Ishikawa (cell line): ENCODE measurements around the gene SEC16A.

Source experiments
- CEBPB ChIP-seq: IDR thresholded peaks from 2 replicates; pipeline ENCODE4 v1.6.1; 2012
- CREB1 ChIP-seq: IDR thresholded peaks from 2 replicates; pipeline ENCODE4 v1.6.1; 2012; ENCODE audit warnings: low read depth
- EGR1 ChIP-seq: IDR thresholded peaks from 2 replicates; pipeline ENCODE4 v1.6.1; 2012
- EP300 ChIP-seq: IDR thresholded peaks from 2 replicates; pipeline ENCODE4 v1.6.1; 2012; ENCODE audit warnings: borderline replicate concordance
- NFIC ChIP-seq: IDR thresholded peaks from 2 replicates; pipeline ENCODE4 v1.6.1; 2012
- TAF1 ChIP-seq: IDR thresholded peaks from 2 replicates; pipeline ENCODE4 v1.6.1; 2012; ENCODE audit warnings: low read depth, mild to moderate bottlenecking
- TCF12 ChIP-seq: IDR thresholded peaks from 2 replicates; pipeline ENCODE4 v1.6.1; 2012; ENCODE audit warnings: low read depth
- TEAD4 ChIP-seq: IDR thresholded peaks from 2 replicates; pipeline ENCODE4 v1.6.1; 2012
- USF1 ChIP-seq: IDR thresholded peaks from 2 replicates; pipeline ENCODE4 v1.6.1; 2012
- YY1 ChIP-seq: IDR thresholded peaks from 2 replicates; pipeline ENCODE4 v1.6.1; 2012; ENCODE audit warnings: low read depth
- ZBTB7A ChIP-seq: IDR thresholded peaks from 2 replicates; pipeline ENCODE4 v1.6.1; 2012; ENCODE audit warnings: low read depth
- TF ChIP-seq, protein P1 (sequence below): IDR thresholded peaks from 2 replicates; pipeline ENCODE4 v1.6.1; 2012; ENCODE audit warnings: low read depth, mild to moderate bottlenecking

- TF ChIP-seq EGR1 (no peak), EP300 (no peak), ZBTB7A (no peak), TAF1 (no peak), USF1 (no peak), TEAD4 (no peak), YY1 (no peak), CREB1 (no peak), NFIC (no peak), TCF12 (no peak), CEBPB (no peak)
- TF ChIP-seq, protein P1, sequence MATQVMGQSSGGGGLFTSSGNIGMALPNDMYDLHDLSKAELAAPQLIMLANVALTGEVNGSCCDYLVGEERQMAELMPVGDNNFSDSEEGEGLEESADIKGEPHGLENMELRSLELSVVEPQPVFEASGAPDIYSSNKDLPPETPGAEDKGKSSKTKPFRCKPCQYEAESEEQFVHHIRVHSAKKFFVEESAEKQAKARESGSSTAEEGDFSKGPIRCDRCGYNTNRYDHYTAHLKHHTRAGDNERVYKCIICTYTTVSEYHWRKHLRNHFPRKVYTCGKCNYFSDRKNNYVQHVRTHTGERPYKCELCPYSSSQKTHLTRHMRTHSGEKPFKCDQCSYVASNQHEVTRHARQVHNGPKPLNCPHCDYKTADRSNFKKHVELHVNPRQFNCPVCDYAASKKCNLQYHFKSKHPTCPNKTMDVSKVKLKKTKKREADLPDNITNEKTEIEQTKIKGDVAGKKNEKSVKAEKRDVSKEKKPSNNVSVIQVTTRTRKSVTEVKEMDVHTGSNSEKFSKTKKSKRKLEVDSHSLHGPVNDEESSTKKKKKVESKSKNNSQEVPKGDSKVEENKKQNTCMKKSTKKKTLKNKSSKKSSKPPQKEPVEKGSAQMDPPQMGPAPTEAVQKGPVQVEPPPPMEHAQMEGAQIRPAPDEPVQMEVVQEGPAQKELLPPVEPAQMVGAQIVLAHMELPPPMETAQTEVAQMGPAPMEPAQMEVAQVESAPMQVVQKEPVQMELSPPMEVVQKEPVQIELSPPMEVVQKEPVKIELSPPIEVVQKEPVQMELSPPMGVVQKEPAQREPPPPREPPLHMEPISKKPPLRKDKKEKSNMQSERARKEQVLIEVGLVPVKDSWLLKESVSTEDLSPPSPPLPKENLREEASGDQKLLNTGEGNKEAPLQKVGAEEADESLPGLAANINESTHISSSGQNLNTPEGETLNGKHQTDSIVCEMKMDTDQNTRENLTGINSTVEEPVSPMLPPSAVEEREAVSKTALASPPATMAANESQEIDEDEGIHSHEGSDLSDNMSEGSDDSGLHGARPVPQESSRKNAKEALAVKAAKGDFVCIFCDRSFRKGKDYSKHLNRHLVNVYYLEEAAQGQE, result no peak
Measured at GRCh38 chr9:136531186-136531903, 48.5 kb upstream of the SEC16A start.
